Endothelial cell (in vitro differentiated cells): ENCODE data around the gene ORM2. TPM values are rescaled to one million over a fixed set of nuclear protein-coding genes. Genes with fewer than 3 reads are reported as not detected.

ENCODE experiments used
- DNase-seq: peaks from one replicate; pipeline ENCODE4 v3.0.0; 2021; ENCODE audit warnings: low spot score
- H3K27ac Mint-ChIP-seq: one replicate; pipeline ENCODE4 v1.8.0; 2021; ENCODE audit warnings: mixed read lengths, inconsistent platforms; ENCODE audit not compliant: unreplicated experiment
- H3K27me3 Mint-ChIP-seq: one replicate; pipeline ENCODE4 v1.8.0; 2021; ENCODE audit warnings: mild to moderate bottlenecking, moderate library complexity, mixed read lengths, inconsistent platforms; ENCODE audit not compliant: unreplicated experiment
- H3K36me3 Mint-ChIP-seq: one replicate; pipeline ENCODE4 v1.8.0; 2021; ENCODE audit warnings: mild to moderate bottlenecking, low read depth, mixed read lengths, inconsistent platforms; ENCODE audit not compliant: unreplicated experiment
- H3K4me1 Mint-ChIP-seq: one replicate; pipeline ENCODE4 v1.8.0; 2021; ENCODE audit warnings: mild to moderate bottlenecking, mixed read lengths, inconsistent platforms; ENCODE audit not compliant: unreplicated experiment
- H3K4me3 Mint-ChIP-seq: one replicate; pipeline ENCODE4 v1.8.0; 2021; ENCODE audit warnings: mild to moderate bottlenecking, mixed read lengths, inconsistent platforms; ENCODE audit not compliant: unreplicated experiment
- H3K9me3 Mint-ChIP-seq: one replicate; pipeline ENCODE4 v1.8.0; 2021; ENCODE audit warnings: mixed read lengths, inconsistent platforms; ENCODE audit not compliant: unreplicated experiment
- total RNA-seq: library from RNA; stranded (reverse); fragmentation: NEBNext Ultra II Directional; extraction: Animal tissue kit (Norgen Biotek cat#: 25700); gene quantifications from one replicate; pipeline ENCODE4 v1.2.1, GENCODE V29; 2021; ENCODE audit not compliant: unreplicated experiment
- TF ChIP-seq, protein P1 (sequence below): fragments of 200-600 bp; sonication (generic); IDR thresholded peaks from one replicate; pipeline ENCODE4 v1.5.0; 2021; ENCODE audit warnings: antibody characterized with exemption; ENCODE audit not compliant: unreplicated experiment

The ORM2 gene
- total RNA-seq, 1 donor from 2014 or later, result not detected

DNA sequence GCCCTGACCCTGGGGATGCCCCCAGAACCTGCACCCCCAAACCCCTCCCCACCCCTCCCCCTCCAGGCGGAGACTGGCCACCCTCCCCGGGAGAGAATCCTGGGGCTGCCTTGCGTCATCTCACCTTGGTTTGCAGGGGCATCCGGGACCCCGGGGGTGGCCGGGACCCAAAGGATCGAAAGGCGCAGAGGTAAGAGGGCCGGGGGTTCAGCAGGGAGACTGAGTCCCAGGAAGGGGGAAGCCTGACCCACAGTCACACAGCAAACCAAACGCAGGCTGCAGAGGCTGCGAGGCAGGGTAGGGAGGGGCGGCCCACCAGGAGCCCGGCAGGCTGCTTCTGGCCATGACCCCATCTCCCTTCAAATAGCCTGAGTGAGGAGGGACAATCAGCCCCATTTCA lies 40.6 kb upstream of the ORM2 start:
- H3K36me3 Mint-ChIP-seq, result peaks cover 31% of the 10 kb centered on the region
- no peaks in the 10 kb centered on the region for H3K9me3 Mint-ChIP-seq
- no peak overlapping the region for H3K27ac Mint-ChIP-seq
- peaks cover 3% of the 10 kb centered on the region for H3K27me3 Mint-ChIP-seq
- H3K4me1 Mint-ChIP-seq, result peaks cover 10% of the 10 kb centered on the region
- TF ChIP-seq, protein P1, sequence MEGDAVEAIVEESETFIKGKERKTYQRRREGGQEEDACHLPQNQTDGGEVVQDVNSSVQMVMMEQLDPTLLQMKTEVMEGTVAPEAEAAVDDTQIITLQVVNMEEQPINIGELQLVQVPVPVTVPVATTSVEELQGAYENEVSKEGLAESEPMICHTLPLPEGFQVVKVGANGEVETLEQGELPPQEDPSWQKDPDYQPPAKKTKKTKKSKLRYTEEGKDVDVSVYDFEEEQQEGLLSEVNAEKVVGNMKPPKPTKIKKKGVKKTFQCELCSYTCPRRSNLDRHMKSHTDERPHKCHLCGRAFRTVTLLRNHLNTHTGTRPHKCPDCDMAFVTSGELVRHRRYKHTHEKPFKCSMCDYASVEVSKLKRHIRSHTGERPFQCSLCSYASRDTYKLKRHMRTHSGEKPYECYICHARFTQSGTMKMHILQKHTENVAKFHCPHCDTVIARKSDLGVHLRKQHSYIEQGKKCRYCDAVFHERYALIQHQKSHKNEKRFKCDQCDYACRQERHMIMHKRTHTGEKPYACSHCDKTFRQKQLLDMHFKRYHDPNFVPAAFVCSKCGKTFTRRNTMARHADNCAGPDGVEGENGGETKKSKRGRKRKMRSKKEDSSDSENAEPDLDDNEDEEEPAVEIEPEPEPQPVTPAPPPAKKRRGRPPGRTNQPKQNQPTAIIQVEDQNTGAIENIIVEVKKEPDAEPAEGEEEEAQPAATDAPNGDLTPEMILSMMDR, result no peak
- DNase-seq, result no peak
- H3K4me3 Mint-ChIP-seq, result no peak overlapping the region

DNA sequence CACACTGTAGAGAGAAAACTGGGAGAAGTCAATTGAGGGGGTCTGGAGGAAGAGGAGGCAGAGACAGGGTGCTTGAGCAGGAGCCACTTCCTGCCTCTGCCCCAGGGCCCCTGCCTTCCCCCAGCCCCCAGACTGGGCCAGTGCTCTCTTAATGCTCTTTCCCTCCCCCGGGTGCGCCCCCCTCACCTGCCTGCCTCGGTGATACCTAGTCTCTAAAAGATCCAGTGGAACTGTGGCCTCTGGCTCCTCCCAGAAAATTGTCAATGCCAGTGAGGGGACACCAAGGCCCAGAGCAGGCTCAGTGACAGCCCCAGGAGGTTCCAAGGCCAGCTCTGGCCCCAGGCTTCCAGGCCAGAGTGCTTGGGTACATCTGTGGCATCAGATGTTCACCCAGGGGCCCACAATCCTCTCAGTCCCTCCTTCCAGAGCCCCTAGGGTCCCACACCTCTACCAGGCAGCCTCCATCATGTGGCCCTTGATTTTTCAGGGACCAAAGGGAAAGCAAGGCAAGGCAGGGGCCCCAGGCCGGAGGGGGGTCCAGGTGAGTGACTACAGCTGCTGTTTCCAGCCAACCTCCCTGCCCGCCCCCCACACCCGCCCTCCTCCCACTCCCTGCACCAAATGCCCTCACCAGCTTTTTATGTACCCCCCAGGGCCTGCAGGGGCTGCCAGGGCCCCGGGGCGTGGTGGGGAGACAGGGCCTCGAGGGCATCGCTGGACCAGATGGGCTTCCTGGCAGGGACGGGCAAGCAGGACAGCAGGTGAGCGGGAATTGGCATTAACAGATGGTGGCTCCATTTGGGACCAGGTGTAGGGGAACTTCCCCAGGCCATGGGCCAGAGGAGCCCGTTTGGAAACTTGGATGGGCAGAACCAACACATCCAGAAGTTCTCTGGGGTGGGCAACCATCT lies 39.8 kb upstream of the ORM2 start:
- peaks cover 10% of the 10 kb centered on the region for H3K4me1 Mint-ChIP-seq
- DNase-seq, result no peak
- no peak overlapping the region for H3K27ac Mint-ChIP-seq
- TF ChIP-seq, protein P1, result no peak
- peaks cover 36% of the 10 kb centered on the region for H3K36me3 Mint-ChIP-seq
- H3K27me3 Mint-ChIP-seq, result peaks cover 3% of the 10 kb centered on the region
- no peaks in the 10 kb centered on the region for H3K9me3 Mint-ChIP-seq
- H3K4me3 Mint-ChIP-seq, result no peak overlapping the region

DNA sequence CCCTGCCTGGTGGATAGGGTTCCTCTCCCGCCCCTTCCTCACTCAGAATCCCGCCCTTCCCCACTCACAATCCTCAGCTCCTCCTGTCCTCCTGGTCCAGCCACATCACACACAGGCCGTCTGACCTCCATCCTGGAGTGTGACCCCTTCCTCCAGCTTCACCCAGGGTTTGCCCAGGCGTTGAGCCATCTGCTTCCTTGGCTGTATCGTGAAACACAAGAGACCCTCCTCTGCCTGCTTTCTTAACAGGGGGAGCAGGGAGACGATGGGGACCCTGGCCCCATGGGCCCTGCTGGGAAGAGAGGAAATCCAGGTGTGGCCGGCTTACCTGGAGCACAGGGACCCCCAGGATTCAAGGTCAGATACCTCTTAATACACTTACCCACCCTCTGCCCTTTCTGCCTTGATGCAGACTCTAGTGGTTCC lies 39.1 kb upstream of the ORM2 start:
- DNase-seq, result no peak
- H3K36me3 Mint-ChIP-seq, result peaks cover 41% of the 10 kb centered on the region
- TF ChIP-seq, protein P1, result no peak
- no peaks in the 10 kb centered on the region for H3K9me3 Mint-ChIP-seq
- peaks cover 10% of the 10 kb centered on the region for H3K4me1 Mint-ChIP-seq
- H3K27me3 Mint-ChIP-seq, result peaks cover 3% of the 10 kb centered on the region
- no peak overlapping the region for H3K4me3 Mint-ChIP-seq
- H3K27ac Mint-ChIP-seq, result no peak overlapping the region

DNA sequence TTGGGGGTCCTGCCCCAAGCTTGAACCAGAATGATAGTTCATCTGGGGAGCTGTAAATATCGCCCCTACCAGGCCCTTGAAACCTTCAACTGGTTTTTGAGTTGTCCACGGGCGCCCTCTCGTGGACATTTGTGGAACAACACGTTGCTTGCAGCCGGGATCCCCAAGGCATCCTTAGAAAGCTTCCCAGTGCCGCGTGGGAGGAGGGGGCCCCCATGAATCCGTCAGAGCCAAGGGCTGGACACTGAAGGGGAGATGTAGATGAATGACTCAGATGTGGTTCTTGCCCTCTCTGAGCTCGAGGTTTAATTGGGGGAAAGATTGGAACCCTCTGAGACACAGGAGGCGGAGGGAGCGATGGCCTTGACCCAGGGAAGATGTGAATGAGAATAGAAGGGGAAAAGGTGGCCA lies 38.6 kb upstream of the ORM2 start:
- Mint-ChIP-seq H3K27me3 (peaks cover 1% of the 10 kb centered on the region), H3K9me3 (no peaks in the 10 kb centered on the region), H3K4me1 (peaks cover 10% of the 10 kb centered on the region), H3K27ac (no peak overlapping the region), H3K36me3 (peaks cover 46% of the 10 kb centered on the region), H3K4me3 (peak overlapping the region; percentile 35)
- TF ChIP-seq, protein P1, result peak; percentile 98
- DNase-seq, result peak; percentile 81

DNA sequence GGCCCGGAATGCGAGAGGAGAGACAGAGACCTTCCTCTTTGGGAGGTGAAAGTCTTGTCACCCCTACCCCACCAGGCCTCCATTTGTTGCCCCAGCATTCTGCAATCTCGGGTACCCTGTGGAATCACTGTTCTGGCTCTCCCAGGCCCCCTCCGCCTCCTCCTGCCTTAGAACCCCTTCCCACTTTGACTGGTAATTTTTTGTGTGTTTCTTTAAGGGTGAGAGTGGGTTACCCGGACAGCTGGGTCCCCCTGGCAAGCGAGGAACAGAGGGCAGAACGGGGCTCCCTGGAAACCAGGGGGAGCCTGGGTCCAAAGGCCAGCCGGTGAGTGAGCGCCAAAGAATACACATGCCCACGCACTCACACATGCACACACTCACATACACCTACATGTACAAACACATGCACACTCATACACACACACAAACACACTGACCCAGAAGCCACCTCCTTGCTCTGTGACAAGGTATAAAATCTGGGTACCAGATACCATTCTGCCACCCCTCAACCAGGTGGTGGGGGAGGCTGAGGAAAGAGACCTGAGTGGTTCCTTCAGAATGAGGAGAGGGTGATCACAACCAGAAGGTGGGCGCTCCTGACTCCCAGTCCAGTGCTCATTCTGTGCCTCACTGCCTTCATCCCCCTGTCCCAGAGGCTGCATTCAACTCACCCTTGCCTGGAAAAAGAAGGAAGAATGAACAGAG lies 37.6 kb upstream of the ORM2 start:
- Mint-ChIP-seq H3K27ac (no peak overlapping the region), H3K9me3 (no peaks in the 10 kb centered on the region), H3K4me1 (peaks cover 10% of the 10 kb centered on the region), H3K27me3 (peaks cover 1% of the 10 kb centered on the region), H3K36me3 (peaks cover 48% of the 10 kb centered on the region), H3K4me3 (no peak overlapping the region)
- TF ChIP-seq, protein P1, result no peak
- no peak for DNase-seq
